Activated CD4-positive, alpha-beta T cell treated with anti-CD3 and anti-CD28 coated beads, Interleukin-2, amount 50 U/mL, for 4 hours (primary cell): ENCODE results near the gene TRIL.

ENCODE experiments used
- DNase-seq, 2 experiments: peaks; one replicate each; pipeline ENCODE4 v3.0.0-alpha.2; 2020

Gene TRIL

GRCh38 chr7:28958235-28958979 is at the start of gene TRIL:
Gene TRIL (minus strand): TSS chr7:28958330. CDS start chr7:28958046, 284 bp downstream.
- no peak for DNase-seq

DNA sequence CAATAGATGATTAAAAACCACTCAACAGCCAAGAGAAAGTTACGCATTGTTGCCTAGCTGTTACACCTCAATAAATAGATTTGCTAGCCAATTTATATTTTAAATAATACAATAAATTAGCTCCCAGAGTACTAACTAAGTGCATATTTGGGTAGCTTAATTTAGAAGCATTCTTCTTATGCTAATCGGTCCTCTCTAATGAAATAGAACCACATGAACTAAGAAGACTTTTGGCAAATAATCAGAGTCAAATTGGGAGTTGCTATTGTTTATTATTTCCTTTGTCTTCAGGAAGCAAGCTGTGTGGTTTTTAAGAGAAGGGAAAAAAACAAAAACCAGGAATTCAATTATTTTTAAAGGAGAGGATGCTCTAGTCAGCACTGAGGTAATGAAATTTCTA is 49.0 kb upstream of the TRIL start:
- no peak for DNase-seq

DNA sequence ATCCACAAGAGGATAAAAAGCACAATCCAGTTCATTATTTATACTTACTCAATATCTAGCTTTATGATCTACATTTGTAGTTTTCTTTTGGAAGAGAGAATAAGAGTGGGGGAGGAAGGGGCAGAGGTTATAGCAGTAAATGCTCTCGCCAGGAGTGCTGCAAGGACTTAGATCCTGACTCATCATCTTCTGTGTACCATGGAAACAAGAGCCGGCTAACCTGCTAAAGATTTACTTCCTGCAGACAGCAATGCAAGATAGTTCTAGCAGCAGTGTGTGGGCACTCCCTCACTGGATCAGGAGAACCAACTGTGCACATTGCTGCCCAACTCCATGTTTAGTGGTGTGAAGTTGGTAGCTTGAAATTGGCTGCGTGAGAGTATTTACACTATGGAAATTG is 47.7 kb upstream of the TRIL start:
- DNase-seq, result no peak

DNA sequence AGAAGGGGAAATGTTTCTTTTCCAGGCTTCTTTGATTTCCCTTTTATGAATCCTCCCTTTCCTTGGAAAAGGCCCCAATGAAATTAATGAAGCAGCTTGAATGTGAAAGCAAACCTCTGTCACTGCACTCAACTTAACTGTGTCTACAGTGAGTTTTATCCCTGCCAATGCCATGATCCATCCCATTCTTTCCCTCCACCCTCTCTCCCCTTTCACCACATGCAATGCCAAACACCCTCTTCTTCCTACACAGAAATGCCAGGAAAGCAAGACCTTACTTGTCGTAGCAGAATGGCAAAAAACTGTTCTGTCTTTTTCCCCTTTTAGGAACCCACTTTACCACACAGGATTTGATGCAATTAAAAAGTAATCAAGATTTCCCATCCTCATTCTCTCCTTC is 47.3 kb upstream of the TRIL start:
- no peak for DNase-seq

DNA sequence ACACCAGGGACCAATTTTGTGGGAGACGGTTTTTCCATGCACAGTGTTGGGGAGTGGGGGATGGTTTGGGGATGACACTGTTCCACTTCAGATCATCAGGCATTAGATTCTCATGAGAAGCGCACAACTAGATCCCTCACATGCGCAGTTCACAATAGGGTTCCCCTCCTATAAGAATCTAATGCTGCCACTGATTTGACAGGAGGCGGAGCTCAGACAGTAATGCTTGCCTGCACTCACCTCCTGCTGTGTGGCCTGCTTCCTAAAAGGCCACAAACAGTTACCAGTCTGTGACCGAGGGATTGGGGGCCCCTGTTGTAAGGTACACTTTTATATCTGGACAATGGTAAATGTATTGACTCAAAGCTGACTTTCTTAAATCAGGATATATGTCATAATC is 45.6 kb upstream of the TRIL start:
- no peak for DNase-seq

- DNase-seq, result no peak
These were observed 42.6 kb upstream of the TRIL start for GRCh38 chr7:29000717-29001076.

DNA sequence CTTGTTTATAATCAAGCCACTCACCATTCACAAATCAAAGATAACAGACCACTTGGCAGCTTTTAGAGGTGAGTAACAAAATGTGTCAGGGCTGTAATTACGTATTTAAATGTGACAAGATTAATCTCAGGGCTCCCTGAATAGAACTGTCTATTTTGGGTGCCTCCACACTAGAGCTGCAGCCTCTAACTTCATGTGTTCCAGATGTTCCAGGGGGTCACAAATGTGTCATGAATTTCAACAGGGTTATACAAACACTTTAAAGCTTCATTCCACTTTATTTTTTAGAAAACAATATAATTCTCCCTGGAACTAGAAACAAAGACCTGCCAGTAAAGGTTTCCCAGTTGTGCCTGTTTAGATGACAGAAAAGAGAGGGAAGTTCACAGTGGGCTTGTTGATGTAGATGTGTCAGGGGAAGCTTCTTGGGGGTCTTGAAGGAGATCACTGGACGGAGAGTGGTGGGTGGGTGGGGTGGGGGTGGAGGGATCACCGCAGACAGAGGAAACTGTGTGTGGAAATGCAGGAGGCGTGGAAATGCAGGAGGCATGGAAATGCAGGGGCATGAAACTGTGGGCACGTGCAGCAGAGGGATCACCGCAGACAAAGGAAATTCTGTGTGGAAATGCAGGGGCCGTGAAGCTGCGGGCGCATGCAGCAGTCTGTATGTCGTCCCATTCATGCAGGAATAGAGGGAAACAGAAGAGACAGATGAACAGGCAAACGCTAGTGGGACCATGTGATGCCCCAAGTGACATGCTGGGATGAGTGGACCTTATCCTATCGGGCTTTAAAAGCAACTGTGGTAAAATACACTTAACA is 42.0 kb upstream of the TRIL start:
- DNase-seq, result no peak

DNA sequence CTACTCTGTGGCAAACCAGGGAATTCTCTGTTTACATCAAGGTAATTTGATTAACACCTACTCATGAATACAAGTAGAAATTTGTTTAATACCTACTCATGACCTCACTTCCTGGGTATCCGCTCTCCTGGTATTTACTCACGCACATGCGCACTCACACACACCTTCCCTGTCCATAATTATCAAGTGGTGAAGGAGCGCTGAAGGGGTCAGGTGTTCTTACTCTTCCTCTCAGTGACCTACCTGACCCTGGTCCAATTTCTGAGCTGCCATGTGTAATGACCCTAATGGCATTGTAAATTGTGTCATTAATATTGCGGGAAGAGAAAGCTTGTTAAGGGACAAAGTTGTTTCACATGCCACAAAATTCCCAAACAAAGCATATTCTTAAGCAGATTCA is 41.3 kb upstream of the TRIL start:
- DNase-seq, result no peak

GRCh38 chr7:28998105-28998504 is 40.0 kb upstream of the TRIL start:
- no peak for DNase-seq

GRCh38 chr7:28996836-28997235 is 38.7 kb upstream of the TRIL start:
- DNase-seq, result no peak

- no peak for DNase-seq
These were observed 35.2 kb upstream of the TRIL start for GRCh38 chr7:28993371-28993770.

DNA sequence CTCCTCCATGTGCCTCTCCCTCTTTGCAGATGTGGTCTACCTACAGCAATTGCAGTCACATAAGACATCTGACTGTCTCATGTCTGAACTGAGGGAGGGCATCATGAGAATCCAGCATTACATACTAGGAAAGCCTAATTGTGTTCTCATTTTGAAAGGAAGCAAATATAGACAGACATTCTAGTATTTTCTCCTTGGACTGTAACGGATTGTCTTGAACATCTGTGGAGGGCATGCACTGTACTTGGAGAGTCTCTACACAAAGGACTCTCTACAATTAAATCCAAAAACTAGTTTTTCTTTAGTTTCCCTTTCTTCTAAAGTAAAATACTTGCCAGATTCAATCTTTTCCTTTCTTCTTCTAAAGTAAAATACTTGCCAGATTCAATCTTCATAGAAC is 34.7 kb upstream of the TRIL start:
- DNase-seq, result no peak

DNA sequence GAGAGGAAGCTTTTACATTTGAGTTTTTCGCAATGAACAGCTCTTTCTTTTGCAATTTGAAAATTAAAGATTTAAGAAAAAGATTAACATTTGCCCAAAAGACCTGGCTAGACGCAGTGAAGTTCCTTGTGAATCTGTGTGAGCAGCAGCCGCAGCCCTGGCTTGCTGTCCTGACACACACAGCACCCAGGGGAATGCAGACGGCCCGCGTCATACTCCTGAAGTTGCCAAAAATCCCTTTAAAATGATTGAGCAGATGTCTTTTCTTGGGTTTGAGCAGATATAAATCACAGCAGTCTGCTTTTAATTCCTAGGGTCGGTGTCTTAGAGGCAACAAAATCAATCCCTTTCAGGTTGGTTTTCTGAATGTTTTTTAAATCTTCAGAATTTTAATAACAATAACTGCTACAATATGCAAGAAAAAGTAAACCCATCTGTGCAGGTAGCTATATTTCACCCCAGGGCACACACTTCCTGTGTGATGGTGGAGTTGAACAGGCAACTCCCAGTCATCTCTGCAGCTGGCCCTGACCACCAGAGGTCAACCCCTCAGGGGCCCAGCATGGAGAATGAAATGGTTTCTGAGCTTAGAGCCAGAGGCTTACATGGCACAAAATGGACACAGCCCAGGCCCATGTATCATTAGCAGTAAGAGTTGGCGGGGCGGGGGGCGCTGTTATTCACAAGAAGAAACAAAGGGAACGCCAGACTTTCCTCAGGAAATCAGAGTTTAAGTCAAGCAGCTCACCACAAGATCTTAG is 32.2 kb upstream of the TRIL start:
- no peak for DNase-seq

GRCh38 chr7:28989211-28989980 is 31.3 kb upstream of the TRIL start:
- DNase-seq, result no peak

DNA sequence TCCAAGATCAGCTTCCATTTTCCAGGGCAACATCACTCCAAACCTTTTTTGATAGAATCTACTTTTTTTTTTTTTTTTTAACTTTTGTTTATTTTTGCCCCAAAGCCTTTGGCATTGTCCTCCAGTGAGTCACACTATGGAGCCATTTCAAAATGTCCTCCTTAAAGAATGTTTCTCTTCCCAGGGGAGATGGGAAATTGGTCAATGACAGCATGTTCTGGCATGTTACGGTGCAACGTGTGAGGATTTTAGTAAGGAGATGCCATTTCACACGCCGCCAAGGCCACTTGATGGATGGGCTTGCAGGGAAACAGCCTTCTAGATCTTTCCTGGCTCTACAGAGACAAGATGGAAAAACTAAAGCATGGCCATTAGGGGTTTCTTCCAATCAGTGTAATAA is 30.7 kb upstream of the TRIL start:
- no peak for DNase-seq

GRCh38 chr7:28988091-28988490 is 30.0 kb upstream of the TRIL start:
- no peak for DNase-seq

DNA sequence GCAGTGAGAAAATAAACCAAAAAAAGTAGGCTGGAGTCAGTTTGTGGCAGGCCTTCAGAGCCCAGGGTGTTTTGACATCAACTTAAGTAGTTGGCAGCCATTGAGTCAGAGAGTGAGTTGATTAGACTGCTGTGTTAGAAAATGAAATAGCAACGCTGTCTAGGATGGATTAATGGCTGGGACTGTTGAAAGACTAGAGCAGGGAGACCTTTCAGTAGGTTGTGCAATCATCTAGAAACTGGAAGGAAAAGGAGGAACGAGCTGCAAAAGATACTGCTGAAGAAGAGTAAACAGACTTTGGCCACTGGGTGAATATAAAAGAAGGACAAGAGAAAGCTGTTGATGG is 28.6 kb upstream of the TRIL start:
- DNase-seq, result no peak

GRCh38 chr7:28986028-28986764 is 28.1 kb upstream of the TRIL start:
- no peak for DNase-seq

GRCh38 chr7:28984631-28985030 is 26.5 kb upstream of the TRIL start:
- DNase-seq, result no peak

DNA sequence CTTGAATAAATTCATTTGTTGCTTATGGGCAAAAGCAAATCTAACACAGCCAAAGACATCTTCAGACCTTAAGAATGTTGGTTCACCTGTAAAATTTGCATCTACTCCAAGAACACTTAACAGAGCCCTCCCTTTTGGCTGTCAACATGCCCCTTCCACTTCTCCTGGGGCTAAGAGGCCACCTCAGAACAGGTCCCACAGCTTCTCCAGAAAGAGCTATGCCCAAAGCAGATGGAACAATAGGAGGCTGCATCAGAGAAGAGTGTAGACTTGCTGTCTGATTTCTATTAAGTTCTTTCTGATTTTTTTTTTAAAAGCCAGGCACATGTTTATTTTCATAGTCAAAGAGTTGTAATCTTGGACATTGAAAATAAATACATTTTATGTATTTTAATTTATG is 26.1 kb upstream of the TRIL start:
- no peak for DNase-seq

DNA sequence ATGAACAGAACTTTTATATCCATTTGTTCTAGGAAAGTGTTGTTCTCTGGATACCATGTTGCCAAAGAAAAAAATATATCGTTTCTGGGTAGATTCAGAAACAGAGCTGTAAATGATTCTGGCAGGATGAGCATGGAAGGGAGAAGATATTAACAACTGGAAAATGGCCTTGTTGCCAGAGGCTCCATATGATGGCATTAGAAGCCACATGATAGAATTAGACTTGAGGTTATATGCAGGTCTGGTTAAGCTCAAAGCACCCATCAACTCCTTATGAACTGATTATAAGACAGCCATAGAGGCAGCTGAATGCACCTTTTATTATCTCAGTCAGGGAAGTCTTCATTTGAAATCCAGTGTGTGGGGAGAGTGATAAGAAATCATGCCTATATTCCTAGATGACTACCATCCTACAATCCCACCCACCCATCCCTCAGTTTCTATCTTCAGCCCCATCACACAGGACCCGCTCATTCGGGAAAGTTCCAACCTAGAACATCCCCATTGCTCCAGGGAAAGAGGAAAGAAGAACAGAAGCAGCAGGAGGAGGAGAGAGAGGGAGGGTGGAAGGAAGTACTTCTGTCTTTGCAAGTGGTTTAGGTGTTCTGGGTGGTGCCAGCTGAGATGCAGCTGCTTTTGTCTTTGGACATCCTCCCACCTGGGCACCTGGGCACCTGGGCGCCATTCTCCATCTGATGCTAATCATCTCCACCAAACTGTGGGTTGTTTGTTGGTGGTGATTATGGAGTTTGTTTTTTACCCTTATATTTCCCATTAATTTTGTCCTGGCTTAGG is 25.5 kb upstream of the TRIL start:
- no peak for DNase-seq

GRCh38 chr7:28981161-28981465 is 23.0 kb upstream of the TRIL start:
- DNase-seq, result no peak
